CD4-positive, CD25-positive, alpha-beta regulatory T cell (primary cell): ENCODE results near the gene RASSF8. TPM values are rescaled to one million over a fixed set of nuclear protein-coding genes. Genes with fewer than 3 reads are reported as not detected.

Experiments
- ATAC-seq, 2 donors: fragments of 150-1000 bp; cut with Tn5 transposase; one replicate each; pipeline ENCODE4 v1.10.0; 2021; ENCODE audit warnings: low read depth in 2 of 2, moderate number of reproducible peaks in 2 of 2, moderate library complexity in 1 of 2
- DNase-seq, 3 donors: peaks; one replicate each; pipeline versions ENCODE4 v3.0.0 to v3.0.0-alpha.2; 2012 to 2022; ENCODE audit warnings: mixed read lengths in 1 of 3
- H3K27ac ChIP-seq: one replicate; pipeline ENCODE4 v1.7.0; 2013; ENCODE audit warnings: mild to moderate bottlenecking, low read length; ENCODE audit not compliant: insufficient read depth, poor library complexity, severe bottlenecking
- H3K27me3 ChIP-seq: one replicate; pipeline ENCODE4 v1.7.0; 2013; ENCODE audit warnings: low read length; ENCODE audit not compliant: control insufficient read depth, insufficient read depth
- H3K36me3 ChIP-seq: one replicate; pipeline ENCODE4 v1.7.0; 2013; ENCODE audit warnings: mild to moderate bottlenecking, low read length, moderate library complexity; ENCODE audit not compliant: control insufficient read depth, insufficient read depth
- H3K4me1 ChIP-seq: 2 replicates; pipeline ENCODE4 v1.7.0; 2013; ENCODE audit warnings: mild to moderate bottlenecking, low read length; ENCODE audit not compliant: insufficient read depth, control insufficient read depth, poor library complexity, severe bottlenecking
- H3K4me3 ChIP-seq: one replicate; pipeline ENCODE4 v1.7.0; 2013; ENCODE audit warnings: low read depth, mild to moderate bottlenecking, low read length, moderate library complexity
- H3K9me3 ChIP-seq, 2 experiments: 1 replicate in 1 of 2; 2 replicates in 1 of 2; pipeline ENCODE4 v1.7.0; 2013; ENCODE audit warnings: low read length in 2 of 2, mild to moderate bottlenecking in 1 of 2, moderate library complexity in 1 of 2; ENCODE audit not compliant: control insufficient read depth in 2 of 2
- H3K27ac Mint-ChIP-seq, 3 donors: one replicate each; pipeline ENCODE4 v1.8.0; 2020 to 2022; ENCODE audit warnings: mild to moderate bottlenecking in 3 of 3, mixed read lengths in 3 of 3, moderate library complexity in 2 of 3
- H3K27me3 Mint-ChIP-seq: one replicate; pipeline ENCODE4 v1.8.0; 2022; ENCODE audit warnings: mild to moderate bottlenecking, mixed read lengths
- H3K36me3 Mint-ChIP-seq: one replicate; pipeline ENCODE4 v1.8.0; 2020; ENCODE audit warnings: mixed read lengths
- H3K4me1 Mint-ChIP-seq, 4 donors: one replicate each; pipeline ENCODE4 v1.8.0; 2020 to 2022; ENCODE audit warnings: mixed read lengths in 4 of 4, mild to moderate bottlenecking in 1 of 4
- H3K4me3 Mint-ChIP-seq, 4 donors: one replicate each; pipeline ENCODE4 v1.8.0; 2020 to 2022; ENCODE audit warnings: mild to moderate bottlenecking in 4 of 4, mixed read lengths in 4 of 4, moderate library complexity in 3 of 4
- H3K9me3 Mint-ChIP-seq, 7 donors: one replicate each; pipeline ENCODE4 v1.8.0; 2020 to 2022; ENCODE audit warnings: mixed read lengths in 7 of 7, mild to moderate bottlenecking in 3 of 7, moderate library complexity in 2 of 7
- polyA plus RNA-seq, 4 donors: library from polyadenylated mRNA; unstranded; fragments of 300-500 nt; fragmentation: Illumina TruSeq; gene quantifications; one replicate each; pipeline ENCODE4 v1.2.3, GENCODE V29; 2021
- total RNA-seq: library from RNA; stranded (reverse); gene quantifications from one replicate; pipeline ENCODE4 v1.2.3, GENCODE V29; 2022

RASSF8 gene
- total and polyA plus RNA-seq, 5 donors from 2014 or later = 0.20 TPM; not detected in 4

GRCh38 chr12:26127404-26127803 lies 168.9 kb downstream of the RASSF8 start:
- peaks cover 0 to 6% (median 0%) of the 10 kb centered on the region in 7 donors for H3K9me3 Mint-ChIP-seq
- Histone ChIP-seq H3K4me3 (no peak overlapping the region), H3K36me3 (no peaks in the 10 kb centered on the region), H3K27ac (no peak overlapping the region), H3K27me3 (peaks cover 63% of the 10 kb centered on the region), H3K9me3 (no peaks in the 10 kb centered on the region), H3K4me1 (peaks cover 42% of the 10 kb centered on the region)
- peak overlapping the region in 1 of 3 donors; percentile 2 for H3K27ac Mint-ChIP-seq
- ATAC-seq (no peak), DNase-seq (no peak)
- no peaks in the 10 kb centered on the region for H3K36me3 Mint-ChIP-seq
- H3K27me3 Mint-ChIP-seq = peaks cover 85% of the 10 kb centered on the region
- H3K4me1 Mint-ChIP-seq = peaks cover 0 to 40% (median 20%) of the 10 kb centered on the region in 4 donors
- peak overlapping the region in 3 of 4 donors; percentile 34 to 70 (median 49) for H3K4me3 Mint-ChIP-seq

- Histone ChIP-seq H3K9me3 (no peaks in the 10 kb centered on the region), H3K36me3 (no peaks in the 10 kb centered on the region), H3K4me1 (peaks cover 35% of the 10 kb centered on the region), H3K4me3 (no peak overlapping the region), H3K27ac (no peak overlapping the region), H3K27me3 (peaks cover 63% of the 10 kb centered on the region)
- Mint-ChIP-seq H3K9me3 (peaks cover 0 to 6% (median 0%) of the 10 kb centered on the region in 7 donors), H3K36me3 (no peaks in the 10 kb centered on the region), H3K4me1 (peaks cover 0 to 36% (median 16%) of the 10 kb centered on the region in 4 donors), H3K4me3 (no peak overlapping the region), H3K27ac (no peak overlapping the region), H3K27me3 (peaks cover 85% of the 10 kb centered on the region)
- no peak for ATAC-seq
- no peak for DNase-seq
Measured at GRCh38 chr12:26128168-26128567, 169.7 kb downstream of the RASSF8 start.

Other genes with a start within 250 kb of the RASSF8 start
- gene BHLHE41, start 166.4 kb downstream of the RASSF8 start, total RNA-seq = not detected
- not detected for gene BHLHE41, start 166.4 kb downstream of the RASSF8 start, polyA plus RNA-seq
- gene SSPN, start 236.9 kb downstream of the RASSF8 start, total RNA-seq = not detected
- not detected for gene SSPN, start 236.9 kb downstream of the RASSF8 start, polyA plus RNA-seq